ENCODE results near the gene F10. TPM values are rescaled to one million over a fixed set of nuclear protein-coding genes. Genes with fewer than 3 reads are reported as not detected.

Gene F10
- total and polyA plus RNA-seq, 3 donors from 2014 or later, result 19.9 to 33.7 (median 31.9) TPM

- no peak overlapping the region for H3K27ac ChIP-seq
- TF ChIP-seq CTCF (IDR thresholded peaks at IDR 0.05), result no peak
- no peak for TF ChIP-seq POLR2A (IDR thresholded peaks at IDR 0.05)
- peak; percentile 1 for DNase-seq
- no peaks in the 10 kb centered on the region for H3K36me3 ChIP-seq (ENCODE audit: low read depth, missing control alignments)
- no peaks in the 10 kb centered on the region for H3K9me3 ChIP-seq
- H3K4me1 ChIP-seq, result peaks cover 5% of the 10 kb centered on the region
- 95 to 98% methylated on average over 10 of the region's 10 CpGs for WGBS, 2 donors
- H3K4me3 ChIP-seq, result no peak overlapping the region
- H3K27me3 ChIP-seq, result no peaks in the 10 kb centered on the region
- intact Hi-C loops (cut with DNase I; ENCODE audit: low total_unique reads), result no loop called here
Observed at GRCh38 chr13:113116871-113117271, 5.7 kb upstream of the F10 start.

- no peak for DNase-seq
- 95% methylated on average over 15 to 26 of the region's 26 CpGs for WGBS, 2 donors
- no peaks in the 10 kb centered on the region for H3K27me3 ChIP-seq
Observed at GRCh38 chr13:113117335-113117872, 5.2 kb upstream of the F10 start.

GRCh38 chr13:113117911-113118260, 4.7 kb upstream of the F10 start:
- Histone ChIP-seq H3K9me3 (no peaks in the 10 kb centered on the region), H3K27ac (no peak overlapping the region), H3K36me3 (ENCODE audit: low read depth, missing control alignments) (no peaks in the 10 kb centered on the region), H3K27me3 (no peaks in the 10 kb centered on the region), H3K4me1 (peaks cover 8% of the 10 kb centered on the region), H3K4me3 (no peak overlapping the region)
- intact Hi-C loops (cut with DNase I; ENCODE audit: low total_unique reads), result no loop called here
- WGBS, 2 donors, result 92 to 96% methylated on average over 9 of the region's 9 CpGs
- no peak for DNase-seq
- no peak for TF ChIP-seq CTCF (IDR thresholded peaks at IDR 0.05)
- no peak for TF ChIP-seq POLR2A (IDR thresholded peaks at IDR 0.05)

More at GRCh38 chr13:113117335-113117872, 5.2 kb upstream of the F10 start:
- Histone ChIP-seq H3K4me3 (no peak overlapping the region), H3K36me3 (ENCODE audit: low read depth, missing control alignments) (no peaks in the 10 kb centered on the region), H3K4me1 (peaks cover 8% of the 10 kb centered on the region), H3K27ac (no peak overlapping the region), H3K9me3 (no peaks in the 10 kb centered on the region)
- intact Hi-C loops (cut with DNase I; ENCODE audit: low total_unique reads), result no loop called here
- TF ChIP-seq CTCF (IDR thresholded peaks at IDR 0.05) (no peak), POLR2A (IDR thresholded peaks at IDR 0.05) (no peak)

GRCh38 chr13:113118261-113119021, 4.2 kb upstream of the F10 start:
- H3K4me1 ChIP-seq, result peaks cover 8% of the 10 kb centered on the region
- TF ChIP-seq CTCF (IDR thresholded peaks at IDR 0.05), result no peak
- no peak for TF ChIP-seq POLR2A (IDR thresholded peaks at IDR 0.05)
- H3K27me3 ChIP-seq, result no peaks in the 10 kb centered on the region
- no peak overlapping the region for H3K4me3 ChIP-seq
- H3K9me3 ChIP-seq, result no peaks in the 10 kb centered on the region
- H3K27ac ChIP-seq, result no peak overlapping the region
- WGBS, 2 donors, result 89 to 94% methylated on average over 26 to 42 of the region's 42 CpGs
- H3K36me3 ChIP-seq (ENCODE audit: low read depth, missing control alignments), result no peaks in the 10 kb centered on the region
- intact Hi-C loops (cut with DNase I; ENCODE audit: low total_unique reads), result no loop called here
- DNase-seq, result peak; percentile 3
